GM08714 (cell line): ENCODE measurements around the gene RNLS.
A peak's percentile ranks its signal among the peaks of the same experiment; 100 is the strongest.
"Not testable (repeated sequence)": the region's sequence is repeated elsewhere in the genome, so short reads cannot be mapped to it uniquely, and the experiment has no call there.

Experiments used
- H3K4me3 ChIP-seq: fragments of 200-500 bp; sonication (Bioruptor generic); 2 replicates; pipeline ENCODE4 v1.5.1; 2014; ENCODE audit warnings: mild to moderate bottlenecking, low read length, inconsistent platforms
- ZNF274 ChIP-seq: IDR thresholded peaks from 2 replicates; pipeline ENCODE4 v1.6.1; 2012; ENCODE audit warnings: mild to moderate bottlenecking, low read depth, low read length

Gene RNLS

GRCh38 chr10:88299787-88300186, 283.3 kb downstream of the RNLS start:
- no peak for TF ChIP-seq ZNF274
- H3K4me3 ChIP-seq, result no peak overlapping the region

DNA sequence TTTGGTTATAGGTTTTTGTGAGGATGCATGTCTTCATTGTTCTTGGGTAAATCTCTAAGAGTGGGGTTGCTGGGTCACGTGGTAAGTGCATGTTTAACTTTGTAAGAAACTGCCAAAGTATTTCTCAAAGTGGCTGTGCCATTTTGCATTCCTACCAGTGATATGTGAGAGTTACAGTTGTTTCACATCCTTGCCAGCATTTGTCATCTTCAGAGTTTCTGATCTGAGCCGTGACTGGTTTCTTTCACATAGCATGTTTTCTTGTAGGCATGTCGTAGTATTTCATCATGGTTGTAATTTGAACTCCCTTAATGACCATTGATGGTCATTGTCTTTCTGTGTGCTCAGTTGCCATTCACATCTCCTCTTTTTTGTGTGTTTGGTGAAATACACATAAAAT, 286.0 kb downstream of the RNLS start:
- TF ChIP-seq ZNF274, result no peak
- H3K4me3 ChIP-seq, result no peak overlapping the region

DNA sequence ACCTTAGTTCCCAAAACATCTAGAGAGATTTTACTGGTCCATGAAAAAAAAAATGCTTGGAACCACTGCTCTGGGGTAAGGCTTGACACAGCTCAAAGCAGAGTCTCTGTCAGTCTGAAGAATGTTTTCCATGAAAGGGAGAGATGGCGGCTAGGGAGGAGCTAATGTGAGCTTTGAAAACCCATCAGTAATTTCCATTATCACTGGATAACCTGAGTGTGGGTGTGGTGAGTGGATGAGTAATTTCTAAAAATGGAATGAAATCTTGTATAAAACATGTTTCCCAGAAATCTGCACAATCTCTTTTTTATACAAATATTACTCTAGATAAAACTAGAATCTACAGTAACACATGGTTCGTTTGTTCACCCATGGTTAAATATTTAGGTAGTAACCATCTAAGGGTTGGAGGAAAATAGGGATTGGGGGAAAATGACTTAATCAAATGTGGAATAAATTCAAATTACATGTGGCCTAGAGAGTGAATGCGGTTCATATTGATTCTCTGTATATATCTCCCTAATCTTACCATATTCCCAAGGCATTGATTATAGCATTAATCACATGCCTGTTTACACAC, 289.4 kb downstream of the RNLS start:
- H3K4me3 ChIP-seq, result no peak overlapping the region
- no peak for TF ChIP-seq ZNF274

- H3K4me3 ChIP-seq, result no peak overlapping the region
- TF ChIP-seq ZNF274, result no peak
These were observed 290.0 kb downstream of the RNLS start for GRCh38 chr10:88293073-88293472.

DNA sequence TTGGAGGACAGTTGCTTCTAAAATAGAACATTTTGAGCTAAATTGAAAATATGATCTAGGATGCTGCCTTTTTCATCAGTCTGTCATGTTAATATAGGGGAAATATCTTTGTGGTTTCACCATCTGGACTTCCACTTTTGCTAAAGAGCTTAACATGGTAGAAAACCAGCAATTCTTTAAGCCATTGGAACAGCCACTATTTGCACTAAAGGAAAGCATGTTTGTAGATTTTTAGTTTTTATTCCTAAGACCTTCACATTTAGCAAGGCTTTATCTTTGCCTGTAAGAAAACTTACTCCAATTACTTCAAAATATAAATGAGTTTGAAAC, 291.0 kb downstream of the RNLS start:
- TF ChIP-seq ZNF274, result no peak
- no peak overlapping the region for H3K4me3 ChIP-seq

DNA sequence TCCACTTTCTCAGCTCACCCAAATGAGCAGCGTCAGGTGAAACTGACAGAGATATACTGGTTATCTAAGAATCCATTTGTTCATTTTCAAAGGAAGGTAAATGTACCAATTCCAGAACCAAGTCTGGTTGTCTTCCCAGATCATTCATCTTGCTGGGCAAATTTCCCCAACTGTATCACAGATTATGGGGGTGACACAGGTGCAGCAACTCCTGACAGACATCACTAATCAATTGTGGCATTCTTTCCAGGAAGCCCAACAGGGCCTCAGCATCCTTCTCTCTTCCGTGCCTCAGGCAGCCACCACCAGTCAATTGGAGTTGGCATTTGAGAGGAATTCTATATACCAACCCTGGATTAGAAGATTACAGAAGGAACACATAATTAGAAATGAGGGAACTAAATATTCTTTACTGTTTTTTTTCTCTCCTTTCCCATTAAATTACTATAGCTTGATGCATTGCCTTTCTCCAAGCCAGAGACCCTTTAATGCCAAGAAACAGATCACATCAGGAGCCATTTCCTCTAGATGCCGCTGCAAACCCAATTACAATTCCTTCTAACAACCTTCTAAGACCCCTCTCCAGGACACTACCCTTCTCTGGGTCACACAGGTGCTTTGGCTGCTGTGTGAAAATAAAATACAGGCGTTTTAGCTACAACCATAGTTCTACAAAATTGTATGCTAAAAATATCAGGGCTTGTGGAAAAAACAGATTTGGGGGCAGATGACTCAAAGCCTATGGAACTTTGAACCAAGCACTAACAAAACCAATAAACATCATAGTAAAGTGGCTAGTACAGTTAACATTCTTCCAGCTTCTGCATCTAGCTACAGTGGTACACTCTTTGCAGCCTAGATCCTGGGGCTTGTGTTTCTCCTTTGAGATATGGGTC, 291.6 kb downstream of the RNLS start:
- H3K4me3 ChIP-seq, result no peak overlapping the region

GRCh38 chr10:88289342-88289741, 293.8 kb downstream of the RNLS start:
- no peak overlapping the region for H3K4me3 ChIP-seq
- TF ChIP-seq ZNF274, result no peak

More for the DNA sequence above, 291.6 kb downstream of the RNLS start:
- no peak for TF ChIP-seq ZNF274

- no peak overlapping the region for H3K4me3 ChIP-seq
- no peak for TF ChIP-seq ZNF274
These were observed 294.6 kb downstream of the RNLS start for GRCh38 chr10:88288320-88289059.

DNA sequence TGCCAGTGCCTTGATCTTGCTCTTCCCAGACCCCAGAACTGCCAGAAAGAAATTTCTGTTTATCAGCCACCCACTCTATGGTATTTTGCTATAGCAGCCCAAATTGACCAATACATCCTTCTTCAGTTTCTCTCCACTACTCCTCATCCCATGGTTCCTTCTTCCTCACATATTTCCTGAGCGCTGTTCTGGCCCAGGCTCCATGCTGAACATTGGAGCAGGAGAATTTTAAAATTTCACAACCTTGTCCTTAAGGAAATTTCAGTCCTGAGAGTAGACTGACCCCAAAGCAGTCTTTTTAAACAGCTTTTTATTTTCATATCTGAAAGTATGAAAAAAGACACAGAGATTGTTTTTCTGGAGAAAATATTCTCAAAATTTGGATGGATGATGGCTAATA, 297.1 kb downstream of the RNLS start:
- no peak for TF ChIP-seq ZNF274
- no peak overlapping the region for H3K4me3 ChIP-seq

GRCh38 chr10:88281592-88282347, 301.3 kb downstream of the RNLS start:
- peak overlapping the region; percentile 50; the same call in 1 of the 2 replicates for H3K4me3 ChIP-seq
- no peak for TF ChIP-seq ZNF274

GRCh38 chr10:88280518-88280917, 302.6 kb downstream of the RNLS start:
- H3K4me3 ChIP-seq, result no peak overlapping the region
- TF ChIP-seq ZNF274, result no peak

GRCh38 chr10:88278912-88279311, 304.2 kb downstream of the RNLS start:
- no peak for TF ChIP-seq ZNF274
- no peak overlapping the region for H3K4me3 ChIP-seq

- not testable (repeated sequence) for H3K4me3 ChIP-seq
These were observed 306.2 kb downstream of the RNLS start for GRCh38 chr10:88276945-88277344.

- H3K4me3 ChIP-seq, result no peak overlapping the region
- TF ChIP-seq ZNF274, result no peak
These were observed 308.8 kb downstream of the RNLS start for GRCh38 chr10:88274286-88274685.
